ENCODE data around the gene APC2. TPM values are rescaled to one million over a fixed set of nuclear protein-coding genes. Genes with fewer than 3 reads are reported as not detected.

APC2 gene
- total RNA-seq, 1 experiment from 2014 or later: 0.68 TPM

DNA sequence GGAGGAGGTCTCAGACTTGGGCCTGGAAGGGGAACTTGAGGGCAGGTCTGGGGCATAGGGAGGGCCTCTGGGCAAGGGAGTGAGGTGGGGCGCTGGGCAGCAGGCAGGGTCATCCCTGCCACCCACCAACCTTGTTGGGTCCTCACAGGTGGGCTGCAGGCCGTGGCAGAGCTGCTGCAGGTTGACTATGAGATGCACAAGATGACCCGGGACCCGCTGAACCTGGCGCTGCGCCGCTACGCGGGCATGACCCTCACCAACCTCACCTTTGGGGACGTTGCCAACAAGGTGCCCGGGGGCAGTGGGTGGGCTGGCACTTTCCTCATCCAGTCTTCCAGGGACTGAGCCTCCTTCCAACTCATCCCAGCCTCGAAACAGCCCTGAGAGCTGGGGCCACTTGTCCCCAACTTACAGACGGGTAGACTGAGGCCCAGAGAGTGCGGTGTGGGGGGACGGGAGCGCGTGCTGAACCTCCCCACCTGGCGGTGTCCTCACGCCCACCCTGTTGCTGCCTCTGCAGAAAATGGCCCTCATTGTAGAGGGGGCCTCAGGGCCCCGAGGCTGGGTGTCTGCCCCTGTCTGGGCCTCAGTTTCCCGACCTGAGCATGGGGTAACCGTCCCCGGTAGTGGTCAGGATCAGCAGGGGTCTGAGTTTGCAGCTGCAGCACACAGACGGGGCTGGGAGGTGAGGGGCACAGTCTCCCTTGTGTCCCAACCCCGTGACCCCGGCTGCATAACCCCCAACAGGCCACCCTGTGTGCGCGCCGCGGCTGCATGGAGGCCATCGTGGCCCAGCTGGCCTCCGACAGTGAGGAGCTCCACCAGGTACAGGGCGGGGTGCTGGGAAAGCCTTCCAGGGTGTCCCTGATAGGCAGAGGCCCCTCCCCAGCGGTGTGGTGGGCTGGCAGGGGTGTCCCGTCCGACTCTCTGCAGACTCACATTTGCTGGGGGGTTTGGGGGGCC is 10.4 kb downstream of the APC2 start:
- DNase-seq: no peak
- Mint-ChIP-seq H3K27ac (no peak overlapping the region), H3K27me3 (ENCODE audit: low read depth) (peaks cover 68% of the 10 kb centered on the region), H3K4me1 (peaks cover 3 to 4% of the 10 kb centered on the region in 2 experiments), H3K36me3 (ENCODE audit: insufficient read depth in 1 of 3, low read depth in 3 of 3) (peaks cover 0 to 13% (median 5%) of the 10 kb centered on the region in 3 experiments; a peak in 2 of 7 replicates), H3K9me3 (no peaks in the 10 kb centered on the region), H3K4me3 (no peak overlapping the region)
- no peak overlapping the region for H3K18ac ChIP-seq (ENCODE audit: insufficient read length, low read depth, low read length)
- peaks cover 10% of the 10 kb centered on the region; the same call in 1 of the 2 replicates for H3K27me3 ChIP-seq (ENCODE audit: insufficient read depth, low read length)
- H3K23me2 ChIP-seq (ENCODE audit: insufficient read length, low read depth, low read length, poor library complexity, severe bottlenecking): no peaks in the 10 kb centered on the region
- H3K27ac ChIP-seq (ENCODE audit: insufficient read length, low read depth, low read length): no peak overlapping the region
- H3K79me1 ChIP-seq (ENCODE audit: insufficient read depth, low read depth, low read length, poor library complexity, severe bottlenecking): no peaks in the 10 kb centered on the region
- no peak overlapping the region for H4K5ac ChIP-seq (ENCODE audit: insufficient read length, low read depth, low read length)
- no peak overlapping the region for H4K8ac ChIP-seq (replicated peaks; ENCODE audit: insufficient read length, low read depth, low read length)
- no peaks in the 10 kb centered on the region for H3K79me2 ChIP-seq (ENCODE audit: insufficient read depth, low read length)
- no peak overlapping the region for H2BK120ac ChIP-seq (ENCODE audit: low read depth, low read length, poor library complexity, severe bottlenecking)
- H3K9ac ChIP-seq (ENCODE audit: extremely low read depth, insufficient read length, low read length): no peak overlapping the region
- H3K56ac ChIP-seq (ENCODE audit: insufficient read length, low read depth, low read length): no peak overlapping the region
- no peak overlapping the region for H2BK12ac ChIP-seq (ENCODE audit: insufficient read length, low read depth, low read length)
- H3K4me2 ChIP-seq (ENCODE audit: insufficient read depth, insufficient read length, low read length): no peak overlapping the region
- no peak overlapping the region for H2AK5ac ChIP-seq (ENCODE audit: insufficient read length, low read length)
- no peak overlapping the region for H2BK20ac ChIP-seq (ENCODE audit: low read depth, low read length, poor library complexity, severe bottlenecking)
- no peak overlapping the region for H3K4ac ChIP-seq (ENCODE audit: low read depth, low read length)
- no peaks in the 10 kb centered on the region for H4K20me1 ChIP-seq (ENCODE audit: control insufficient read depth, insufficient read depth, insufficient read length)
- H2BK15ac ChIP-seq (ENCODE audit: low read depth, low read length): no peak overlapping the region
- no peaks in the 10 kb centered on the region for H3K9me3 ChIP-seq (ENCODE audit: control insufficient read depth, low read depth, low read length)
- no peak overlapping the region for H4K91ac ChIP-seq (ENCODE audit: insufficient read length, low read depth, low read length)
- H2BK5ac ChIP-seq (ENCODE audit: insufficient read length, low read length): no peak overlapping the region
- H3K14ac ChIP-seq (ENCODE audit: insufficient read depth, low read length): no peak overlapping the region; the same call in 1 of the 2 replicates
- no peak overlapping the region for H3K23ac ChIP-seq (ENCODE audit: insufficient read length, low read depth, low read length)
- H3T11ph ChIP-seq (ENCODE audit: low read length): no peak overlapping the region
- TF ChIP-seq, protein P1, sequence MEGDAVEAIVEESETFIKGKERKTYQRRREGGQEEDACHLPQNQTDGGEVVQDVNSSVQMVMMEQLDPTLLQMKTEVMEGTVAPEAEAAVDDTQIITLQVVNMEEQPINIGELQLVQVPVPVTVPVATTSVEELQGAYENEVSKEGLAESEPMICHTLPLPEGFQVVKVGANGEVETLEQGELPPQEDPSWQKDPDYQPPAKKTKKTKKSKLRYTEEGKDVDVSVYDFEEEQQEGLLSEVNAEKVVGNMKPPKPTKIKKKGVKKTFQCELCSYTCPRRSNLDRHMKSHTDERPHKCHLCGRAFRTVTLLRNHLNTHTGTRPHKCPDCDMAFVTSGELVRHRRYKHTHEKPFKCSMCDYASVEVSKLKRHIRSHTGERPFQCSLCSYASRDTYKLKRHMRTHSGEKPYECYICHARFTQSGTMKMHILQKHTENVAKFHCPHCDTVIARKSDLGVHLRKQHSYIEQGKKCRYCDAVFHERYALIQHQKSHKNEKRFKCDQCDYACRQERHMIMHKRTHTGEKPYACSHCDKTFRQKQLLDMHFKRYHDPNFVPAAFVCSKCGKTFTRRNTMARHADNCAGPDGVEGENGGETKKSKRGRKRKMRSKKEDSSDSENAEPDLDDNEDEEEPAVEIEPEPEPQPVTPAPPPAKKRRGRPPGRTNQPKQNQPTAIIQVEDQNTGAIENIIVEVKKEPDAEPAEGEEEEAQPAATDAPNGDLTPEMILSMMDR (conservative IDR thresholded peaks at IDR 0.05): no peak
- WGBS (ENCODE audit: extremely low coverage, insufficient read length, low lambda C conversion rate): no CpG with 5 or more reads among the region's 36 CpGs
- H2AFZ ChIP-seq (ENCODE audit: low read length): no peak overlapping the region
- no peaks in the 10 kb centered on the region for H3K4me1 ChIP-seq (ENCODE audit: insufficient read depth, low read length)
